ENCODE measurements around the gene TENM4. TPM values are rescaled to one million over a fixed set of nuclear protein-coding genes. Genes with fewer than 3 reads are reported as not detected.

TENM4 gene
- total and polyA plus RNA-seq, 2 of the 8 experiments (the other 6 are each of a cell fraction or from before 2014, with no cell fraction given) = 3.5 to 7.2 TPM

- H3K23ac ChIP-seq (ENCODE audit: insufficient read length) = no peak overlapping the region
- H2BK5ac ChIP-seq (ENCODE audit: low read depth, low read length) = no peak overlapping the region
- no peak overlapping the region for H3K4ac ChIP-seq (replicated peaks; ENCODE audit: insufficient read length, low read depth, low read length)
- no peak overlapping the region for H2BK120ac ChIP-seq (replicated peaks; ENCODE audit: low read depth, low read length)
- FAIRE-seq (no peak), DNase-seq (ENCODE audit: low read depth in 1 of 2, low spot score in 2 of 2) (peak in 1 of 2 experiments; percentile 33)
- H3K14ac ChIP-seq (ENCODE audit: insufficient read length) = no peak overlapping the region
- no peak overlapping the region for H2AK5ac ChIP-seq (ENCODE audit: low read depth, low read length)
- no peak overlapping the region for H2BK15ac ChIP-seq (ENCODE audit: low read length)
- H3K56ac ChIP-seq (replicated peaks; ENCODE audit: insufficient read length, low read depth, low read length) = no peak overlapping the region
- H2BK20ac ChIP-seq (ENCODE audit: low read length) = no peak overlapping the region
- no peak overlapping the region for H4K5ac ChIP-seq (ENCODE audit: insufficient read length, low read depth, low read length)
- no peaks in the 10 kb centered on the region for H3K27me3 ChIP-seq (replicated peaks in 1 of 4; ENCODE audit: control insufficient read depth in 3 of 4, extremely low read depth in 1 of 4, insufficient read depth in 3 of 4, low read length in 3 of 4)
- H3K9me3 ChIP-seq (ENCODE audit: insufficient read depth in 2 of 2, low read depth in 1 of 2, low read length in 1 of 2) = no peaks in the 10 kb centered on the region
- no peaks in the 10 kb centered on the region for H3K79me1 ChIP-seq (ENCODE audit: low read depth, low read length)
- POLR2A ChIA-PET (ENCODE audit: partially characterized antibody) = no interaction called here
- no peak overlapping the region for H2BK12ac ChIP-seq (ENCODE audit: low read depth, low read length)
- no peaks in the 10 kb centered on the region for H3K36me3 ChIP-seq (ENCODE audit: control insufficient read depth in 2 of 4, insufficient read depth in 4 of 4, low read length in 3 of 4)
- H3K79me2 ChIP-seq (ENCODE audit: control insufficient read depth in 1 of 2, insufficient read depth in 2 of 2, low read length in 2 of 2) = no peaks in the 10 kb centered on the region
- no peaks in the 10 kb centered on the region for H4K20me1 ChIP-seq (replicated peaks in 1 of 2; ENCODE audit: control insufficient read depth in 1 of 2, insufficient read depth in 2 of 2, low read length in 2 of 2)
- CTCF ChIA-PET (ENCODE audit: partially characterized antibody) = interaction anchor here (1.4 to 10.2 kb wide), 5 partner anchors 13 to 138 kb away, joined by 3 to 143 read pairs (median 5); no protein-coding TSS in a partner anchor
- H2AFZ ChIP-seq (ENCODE audit: low read length) = no peak overlapping the region
- 79 to 100% methylated on average over 1 to 4 of the region's 4 CpGs for WGBS, 2 experiments (ENCODE audit: extremely low coverage in 1 of 2, insufficient coverage in 1 of 2, insufficient read length in 1 of 2, insufficient replicate concordance in 2 of 2, low coverage in 1 of 2, low lambda C conversion rate in 2 of 2, missing lambda C conversion rate in 1 of 2)
- no peak overlapping the region for H4K91ac ChIP-seq (replicated peaks; ENCODE audit: insufficient read length, low read length)
- H3K4me1 ChIP-seq (replicated peaks in 1 of 4; ENCODE audit: control insufficient read depth in 3 of 4, insufficient read depth in 4 of 4, low read length in 3 of 4) = no peaks in the 10 kb centered on the region; a peak in 1 of 7 replicates
- H3K9ac ChIP-seq (replicated peaks in 1 of 4; ENCODE audit: extremely low read depth in 1 of 4, low read depth in 3 of 4, low read length in 3 of 4) = no peak overlapping the region
- no peak overlapping the region for H3K27ac ChIP-seq (ENCODE audit: low read depth, low read length)
- H3K4me2 ChIP-seq (ENCODE audit: insufficient read depth in 1 of 2, low read depth in 2 of 2, low read length in 2 of 2) = no peak overlapping the region
- H3K23me2 ChIP-seq (ENCODE audit: low read depth, low read length) = no peaks in the 10 kb centered on the region
- no peak overlapping the region for H3K4me3 ChIP-seq (ENCODE audit: extremely low read depth in 1 of 4, insufficient read depth in 2 of 4, low read depth in 3 of 4, low read length in 4 of 4)
- no peak overlapping the region for H4K8ac ChIP-seq (ENCODE audit: extremely low read depth, insufficient read depth, low read length)
- H3K18ac ChIP-seq (ENCODE audit: extremely low read depth, low read length) = no peak overlapping the region
- TF ChIP-seq KDM5A (IDR thresholded peaks at IDR 0.05; ENCODE audit: low read length) (no peak), CREB1 (IDR thresholded peaks at IDR 0.05) (no peak), JUND (IDR thresholded peaks at IDR 0.05; ENCODE audit: low read length) (no peak), MAX (IDR thresholded peaks at IDR 0.05) (no peak), ATF2 (IDR thresholded peaks at IDR 0.05; ENCODE audit: low read length) (no peak)
These were observed 780.4 kb downstream of the TENM4 start for GRCh38 chr11:78660471-78660870.
